Measurements from ENCODE around the gene TM9SF2. TPM values are rescaled to one million over a fixed set of nuclear protein-coding genes. Genes with fewer than 3 reads are reported as not detected.

TM9SF2 gene
- total RNA-seq, 1 experiment from 2014 or later = 67.9 TPM

- ATAC-seq = no peak
- no TSS peak for BruUV-seq (replicated peaks)
- Histone ChIP-seq H3K36me3 (ENCODE audit: control insufficient read depth, insufficient read depth, low read length) (no peaks in the 10 kb centered on the region), H3K4me1 (ENCODE audit: control insufficient read depth, insufficient read depth, low read length) (no peaks in the 10 kb centered on the region), H3K9me3 (ENCODE audit: control insufficient read depth, insufficient read depth, low read depth, low read length) (no peaks in the 10 kb centered on the region), H3K27me3 (ENCODE audit: control insufficient read depth, insufficient read depth, low read length) (no peaks in the 10 kb centered on the region), H3K27ac (ENCODE audit: low read length) (no peak overlapping the region), H3K4me3 (ENCODE audit: low read depth in 2 of 2, low read length in 2 of 2) (no peak overlapping the region)
- TF ChIP-seq CTCF (IDR thresholded peaks at IDR 0.05) (no peak), REST (IDR thresholded peaks at IDR 0.05; ENCODE audit: insufficient read depth in 1 of 2, low read depth in 2 of 2, low read length in 1 of 2) (no peak), POLR2AphosphoS5 (IDR thresholded peaks at IDR 0.05; ENCODE audit: low read depth, low read length) (no peak), TCF7L2 (IDR thresholded peaks at IDR 0.05; ENCODE audit: low read depth, low read length) (no peak), SIN3A (IDR thresholded peaks at IDR 0.05; ENCODE audit: borderline replicate concordance, insufficient read depth, low read depth, low read length) (no peak)
- ChIA-PET POLR2A (no interaction called here), CTCF (no interaction called here)
- in situ Hi-C loops (cut with HindIII; ENCODE audit: low pct_unique_long_range_greater_than_20kb, low sequenced_read_pairs) = no loop called here
- intact Hi-C loops (cut with micrococcal nuclease; ENCODE audit: unreplicated experiment) = no loop called here
- DNase-seq (ENCODE audit: low read depth, low spot score) = no peak
Observed at GRCh38 chr13:99525967-99526366, 24.7 kb downstream of the TM9SF2 start.

- DNase-seq (ENCODE audit: low read depth, low spot score) (no peak), ATAC-seq (no peak)
- Histone ChIP-seq H3K27me3 (ENCODE audit: control insufficient read depth, insufficient read depth, low read length) (no peaks in the 10 kb centered on the region), H3K4me1 (ENCODE audit: control insufficient read depth, insufficient read depth, low read length) (no peaks in the 10 kb centered on the region), H3K4me3 (ENCODE audit: low read depth in 2 of 2, low read length in 2 of 2) (no peak overlapping the region), H3K9me3 (ENCODE audit: control insufficient read depth, insufficient read depth, low read depth, low read length) (no peaks in the 10 kb centered on the region), H3K36me3 (ENCODE audit: control insufficient read depth, insufficient read depth, low read length) (no peaks in the 10 kb centered on the region), H3K27ac (ENCODE audit: low read length) (no peak overlapping the region)
- BruUV-seq (replicated peaks) = no TSS peak
- CTCF ChIA-PET = no interaction called here
- POLR2A ChIA-PET = no interaction called here
- no peak for TF ChIP-seq POLR2AphosphoS5 (IDR thresholded peaks at IDR 0.05; ENCODE audit: low read depth, low read length)
- TF ChIP-seq REST (IDR thresholded peaks at IDR 0.05; ENCODE audit: insufficient read depth in 1 of 2, low read depth in 2 of 2, low read length in 1 of 2) = no peak
- TF ChIP-seq TCF7L2 (IDR thresholded peaks at IDR 0.05; ENCODE audit: low read depth, low read length) = no peak
- no peak for TF ChIP-seq SIN3A (IDR thresholded peaks at IDR 0.05; ENCODE audit: borderline replicate concordance, insufficient read depth, low read depth, low read length)
- TF ChIP-seq CTCF (IDR thresholded peaks at IDR 0.05) = no peak
- in situ Hi-C loops (cut with HindIII; ENCODE audit: low pct_unique_long_range_greater_than_20kb, low sequenced_read_pairs) (no loop called here), intact Hi-C loops (cut with micrococcal nuclease; ENCODE audit: unreplicated experiment) (no loop called here)
Observed at GRCh38 chr13:99526549-99526948, 25.3 kb downstream of the TM9SF2 start.

Data from Panc1 (cell line).